HCT116 (cell line): ENCODE results near the gene DDX60.

Experiments
- CTCF ChIP-seq, 3 experiments: fragments of 200-600 bp in 1 of 3; sonication (generic) in 1 of 3; IDR thresholded peaks in 2 of 3; conservative IDR thresholded peaks in 1 of 3; 2 replicates each; pipeline ENCODE4 v1.5.1; 2012 to 2017; ENCODE audit warnings: low read depth in 2 of 3, low read length in 2 of 3, antibody characterized with exemption in 1 of 3, borderline replicate concordance in 1 of 3, control low read depth in 1 of 3, mild to moderate bottlenecking in 1 of 3, mixed read lengths in 1 of 3, mixed run types in 1 of 3, moderate library complexity in 1 of 3; ENCODE audit not compliant: insufficient read depth in 1 of 3
- EZH2 ChIP-seq: fragments of 200-600 bp; sonication (generic); IDR thresholded peaks from 2 replicates; pipeline ENCODE4 v1.6.1; 2017; ENCODE audit warnings: antibody characterized with exemption, mixed run types
- EZH2phosphoT487 ChIP-seq: fragments of 200-600 bp; IDR thresholded peaks from 2 replicates; pipeline ENCODE4 v1.6.1; 2018; ENCODE audit warnings: antibody characterized with exemption, borderline replicate concordance
- POLR2AphosphoS5 ChIP-seq: IDR thresholded peaks from 2 replicates; pipeline ENCODE4 v1.6.1; 2011; ENCODE audit warnings: mild to moderate bottlenecking, low read depth, low read length, moderate library complexity
- RAD21 ChIP-seq: IDR thresholded peaks from 2 replicates; pipeline ENCODE4 v1.6.1; 2012; ENCODE audit warnings: low read depth, mild to moderate bottlenecking
- REST ChIP-seq: IDR thresholded peaks from 2 replicates; pipeline ENCODE4 v1.6.1; 2012; ENCODE audit warnings: low read depth
- TF ChIP-seq, protein P1 (sequence below): IDR thresholded peaks from 2 replicates; pipeline ENCODE4 v1.6.1; 2012

GRCh38 chr4:168197926-168198325 is 120.6 kb downstream of the DDX60 start:
- no peak for TF ChIP-seq REST
- TF ChIP-seq POLR2AphosphoS5, result no peak
- no peak for TF ChIP-seq EZH2
- TF ChIP-seq RAD21, result no peak
- TF ChIP-seq, protein P1, sequence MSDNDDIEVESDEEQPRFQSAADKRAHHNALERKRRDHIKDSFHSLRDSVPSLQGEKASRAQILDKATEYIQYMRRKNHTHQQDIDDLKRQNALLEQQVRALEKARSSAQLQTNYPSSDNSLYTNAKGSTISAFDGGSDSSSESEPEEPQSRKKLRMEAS, result no peak
- no peak for TF ChIP-seq EZH2phosphoT487
- no peak for TF ChIP-seq CTCF (IDR thresholded peaks at IDR 0.05 in 2 of 3, conservative IDR thresholded peaks at IDR 0.05 in 1 of 3; ENCODE audit: borderline replicate concordance in 1 of 3, insufficient read depth in 1 of 3, low read depth in 2 of 3, low read length in 2 of 3)
